Germinal center (tissue), 1 donor: Measurements from ENCODE around the gene CCDC85A.

ENCODE experiments used
- DNase-seq: peaks from one replicate; pipeline ENCODE4 v3.0.0; 2012; ENCODE audit warnings: mixed read lengths, low spot score

Gene CCDC85A

GRCh38 chr2:56195563-56195962 is 11.8 kb downstream of the CCDC85A start:
- no peak for DNase-seq

GRCh38 chr2:56197816-56198215 is 14.0 kb downstream of the CCDC85A start:
- no peak for DNase-seq

- no peak for DNase-seq
These were observed 15.1 kb downstream of the CCDC85A start for GRCh38 chr2:56198936-56199335.

GRCh38 chr2:56199492-56199891 is 15.7 kb downstream of the CCDC85A start:
- DNase-seq, result no peak

GRCh38 chr2:56202381-56203121 is 18.8 kb downstream of the CCDC85A start:
- DNase-seq, result no peak

GRCh38 chr2:56204556-56204955 is 20.8 kb downstream of the CCDC85A start:
- DNase-seq, result no peak

GRCh38 chr2:56206250-56206649 is 22.5 kb downstream of the CCDC85A start:
- no peak for DNase-seq

GRCh38 chr2:56207760-56208159 is 24.0 kb downstream of the CCDC85A start:
- DNase-seq, result no peak

- no peak for DNase-seq
These were observed 24.6 kb downstream of the CCDC85A start for GRCh38 chr2:56208380-56208779.

GRCh38 chr2:56209701-56210100 is 25.9 kb downstream of the CCDC85A start:
- no peak for DNase-seq

GRCh38 chr2:56210291-56210690 is 26.5 kb downstream of the CCDC85A start:
- no peak for DNase-seq

GRCh38 chr2:56211048-56211447 is 27.3 kb downstream of the CCDC85A start:
- DNase-seq, result no peak

- DNase-seq, result no peak
These were observed 32.1 kb downstream of the CCDC85A start for GRCh38 chr2:56215911-56216310.

- DNase-seq, result no peak
These were observed 33.3 kb downstream of the CCDC85A start for GRCh38 chr2:56217106-56217505.

- DNase-seq, result no peak
These were observed 38.7 kb downstream of the CCDC85A start for GRCh38 chr2:56222481-56222880.

GRCh38 chr2:56224316-56224715 is 40.5 kb downstream of the CCDC85A start:
- DNase-seq, result no peak

- DNase-seq, result no peak
These were observed 44.0 kb downstream of the CCDC85A start for GRCh38 chr2:56227811-56228210.

GRCh38 chr2:56229397-56230060 is 45.7 kb downstream of the CCDC85A start:
- DNase-seq, result no peak

GRCh38 chr2:56230156-56230555 is 46.4 kb downstream of the CCDC85A start:
- DNase-seq, result no peak

GRCh38 chr2:56231361-56231760 is 47.6 kb downstream of the CCDC85A start:
- DNase-seq, result no peak

- no peak for DNase-seq
These were observed 49.1 kb downstream of the CCDC85A start for GRCh38 chr2:56232912-56233311.

- no peak for DNase-seq
These were observed 50.5 kb downstream of the CCDC85A start for GRCh38 chr2:56234241-56234640.

GRCh38 chr2:56239030-56239429 is 55.2 kb downstream of the CCDC85A start:
- no peak for DNase-seq

- no peak for DNase-seq
These were observed 55.6 kb downstream of the CCDC85A start for GRCh38 chr2:56239437-56239836.
